SK-N-MC (cell line): ENCODE results near the gene EXOSC1.

Source experiments
- EZH2 ChIP-seq: fragments of 200-600 bp; sonication (generic); IDR thresholded peaks from one replicate; pipeline ENCODE4 v1.6.1; 2017; ENCODE audit warnings: antibody characterized with exemption
- POLR2AphosphoS5 ChIP-seq: IDR thresholded peaks from 2 replicates; pipeline ENCODE4 v1.6.1; 2012; ENCODE audit warnings: mild to moderate bottlenecking, low read depth, low read length, borderline replicate concordance

GRCh38 chr10:97459933-97460332 is 14.1 kb upstream of the EXOSC1 start:
- TF ChIP-seq EZH2 = no peak
- no peak for TF ChIP-seq POLR2AphosphoS5
